HEK293T (cell line): Measurements from ENCODE around the gene ATP10A.

ENCODE experiments used
- CTCF ChIA-PET: fragments of 350-600 bp; formaldehyde crosslinking; extraction: SDS; loops from one replicate; lab custom pipeline; 2021; ENCODE audit warnings: antibody characterized with exemption, inconsistent platforms; lab: Yijun Ruan, JAX
- POLR2A ChIA-PET: fragments of 350-600 bp; formaldehyde crosslinking; extraction: SDS; loops from one replicate; lab custom pipeline; 2020; ENCODE audit warnings: antibody characterized with exemption, inconsistent platforms; lab: Yijun Ruan, JAX
- DNase-seq: peaks from one replicate; pipeline ENCODE4 v3.0.0; 2012; ENCODE audit warnings: mixed read lengths; ENCODE audit errors: extremely low spot score
- ARNT ChIP-seq: fragments of 450-650 bp; IDR thresholded peaks from 2 replicates; pipeline ENCODE4 v1.6.1; 2017; ENCODE audit warnings: mild to moderate bottlenecking
- BHLHE40 ChIP-seq: fragments of 450-650 bp; IDR thresholded peaks from 2 replicates; pipeline ENCODE4 v1.6.1; 2016; ENCODE audit warnings: mild to moderate bottlenecking, moderate library complexity, borderline replicate concordance
- CTBP1 ChIP-seq: fragments of 450-650 bp; IDR thresholded peaks from 2 replicates; pipeline ENCODE4 v1.6.1; 2016; ENCODE audit warnings: borderline replicate concordance
- ELF4 ChIP-seq: fragments of 450-650 bp; IDR thresholded peaks from 2 replicates; pipeline ENCODE4 v1.6.1; 2017; ENCODE audit warnings: antibody characterized with exemption
- FOXA1 ChIP-seq: fragments of 450-650 bp; IDR thresholded peaks from 2 replicates; pipeline ENCODE4 v1.6.1; 2016; ENCODE audit warnings: mild to moderate bottlenecking
- FOXK2 ChIP-seq: fragments of 450-650 bp; IDR thresholded peaks from 2 replicates; pipeline ENCODE4 v1.6.1; 2016; ENCODE audit warnings: mild to moderate bottlenecking
- FOXM1 ChIP-seq: fragments of 450-650 bp; IDR thresholded peaks from 2 replicates; pipeline ENCODE4 v1.6.1; 2017; ENCODE audit warnings: mild to moderate bottlenecking, borderline replicate concordance
- HDGF ChIP-seq: fragments of 450-650 bp; IDR thresholded peaks from 2 replicates; pipeline ENCODE4 v1.6.1; 2017; ENCODE audit warnings: antibody characterized with exemption, borderline replicate concordance
- L3MBTL2 ChIP-seq: fragments of 450-650 bp; conservative IDR thresholded peaks from 2 replicates; pipeline ENCODE4 v1.6.1; 2016; ENCODE audit warnings: mild to moderate bottlenecking
- LEF1 ChIP-seq: fragments of 450-650 bp; IDR thresholded peaks from 2 replicates; pipeline ENCODE4 v1.6.1; 2017; ENCODE audit warnings: mild to moderate bottlenecking, borderline replicate concordance
- NFRKB ChIP-seq: fragments of 450-650 bp; IDR thresholded peaks from 2 replicates; pipeline ENCODE4 v1.6.1; 2016; ENCODE audit warnings: mild to moderate bottlenecking, moderate library complexity
- SP1 ChIP-seq: fragments of 450-650 bp; IDR thresholded peaks from 2 replicates; pipeline ENCODE4 v1.6.1; 2017
- SUZ12 ChIP-seq: fragments of 450-650 bp; IDR thresholded peaks from 2 replicates; pipeline ENCODE4 v1.6.1; 2016; ENCODE audit warnings: mild to moderate bottlenecking
- TARDBP ChIP-seq: fragments of 450-650 bp; IDR thresholded peaks from 2 replicates; pipeline ENCODE4 v1.6.1; 2016
- ZNF384 ChIP-seq: fragments of 450-650 bp; IDR thresholded peaks from 2 replicates; pipeline ENCODE4 v1.6.1; 2016
- TF ChIP-seq, protein P1 (sequence below): fragments of 450-650 bp; IDR thresholded peaks from 2 replicates; pipeline ENCODE4 v1.6.1; 2016

ATP10A gene

DNA sequence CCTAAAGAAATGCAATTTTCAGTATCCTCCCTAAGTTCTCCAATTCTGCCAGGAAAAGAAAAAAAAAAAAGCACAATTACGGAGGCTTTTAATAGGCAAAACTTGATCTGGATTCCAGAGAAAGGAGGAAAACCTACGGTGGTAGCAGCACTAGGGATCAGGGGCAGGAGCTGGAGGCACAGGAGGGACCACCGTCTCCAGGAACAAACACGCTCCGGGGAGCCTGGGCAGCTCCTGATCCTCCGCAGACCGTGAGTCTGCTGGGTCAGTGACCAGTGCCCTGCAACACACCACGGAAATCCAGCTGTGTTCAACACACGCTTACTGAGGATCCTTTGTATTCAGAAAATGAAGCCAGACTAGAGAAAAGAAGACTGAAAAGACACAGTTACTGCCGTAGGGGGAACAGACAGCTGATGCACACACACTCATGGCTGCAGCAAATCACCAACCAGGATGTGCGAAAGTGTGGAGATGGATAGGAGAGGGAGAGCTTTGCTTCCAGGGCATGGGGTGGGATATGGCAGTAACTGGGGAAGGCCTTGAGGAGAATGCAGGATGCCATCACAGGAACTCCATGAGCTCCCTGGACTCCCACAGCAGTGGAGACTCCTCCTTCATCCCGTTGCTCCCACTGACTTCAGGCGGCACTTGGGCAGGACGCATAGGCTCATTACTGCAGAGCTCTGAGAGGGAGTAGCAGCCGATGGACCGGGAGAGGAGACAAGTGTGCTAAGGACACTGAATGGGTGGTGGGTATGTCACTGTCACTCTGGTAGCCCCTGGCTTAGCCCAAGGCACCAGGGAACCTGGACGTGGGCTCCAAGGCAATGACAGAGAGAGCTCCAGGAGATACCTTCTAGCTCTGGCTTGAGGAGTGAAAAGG, 167.0 kb downstream of the ATP10A start:
- no peak for DNase-seq
- TF ChIP-seq SUZ12 (no peak), NFRKB (no peak), TARDBP (no peak), ELF4 (no peak)
- POLR2A ChIA-PET: no interaction called here
- CTCF ChIA-PET: interaction anchor here (0.6 to 2.2 kb wide), 2 partner anchors 10 to 14 kb away, joined by 4 to 9 read pairs; no protein-coding TSS in a partner anchor

DNA sequence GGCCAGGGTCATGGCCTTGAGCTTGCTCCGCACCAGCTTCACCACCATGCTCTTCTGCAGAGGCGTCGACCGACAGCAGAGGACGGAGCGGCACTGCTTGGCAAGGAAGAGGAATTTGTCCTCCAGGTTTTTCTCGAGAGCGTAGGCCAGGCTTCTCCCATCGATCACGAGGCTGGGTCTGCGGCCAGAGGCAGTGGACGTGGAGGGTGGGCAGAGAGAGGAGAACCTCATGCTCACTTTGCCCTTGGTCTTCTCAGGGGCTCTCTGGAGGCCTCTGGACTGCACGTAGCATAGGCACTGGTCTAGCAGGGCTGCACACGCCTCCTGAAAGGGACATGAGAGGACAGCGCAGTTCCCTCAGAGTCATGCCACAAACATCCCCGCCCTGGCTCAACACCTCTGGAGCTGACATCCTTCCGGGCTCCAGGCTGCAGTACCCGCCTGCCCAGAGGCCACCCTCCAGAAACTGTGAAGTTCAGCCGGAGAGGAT, 168.3 kb downstream of the ATP10A start:
- CTCF ChIA-PET: interaction anchor here (0.5 to 0.6 kb wide), 2 partner anchors 183 to 239 kb away, joined by 3 to 4 read pairs; no protein-coding TSS in a partner anchor
- TF ChIP-seq FOXK2 (no peak), HDGF (no peak), ELF4 (no peak)
- DNase-seq: no peak
- POLR2A ChIA-PET: no interaction called here

- ChIA-PET POLR2A (interaction anchor here (1.0 kb wide), 1 partner anchor 401 kb away, joined by 4 read pairs; no protein-coding TSS in a partner anchor), CTCF (interaction anchor here (0.5 to 0.6 kb wide), 2 partner anchors 184 to 240 kb away, joined by 3 to 4 read pairs; no protein-coding TSS in a partner anchor)
- TF ChIP-seq L3MBTL2 (no peak), TARDBP (no peak), FOXA1 (no peak), ELF4 (no peak), CTBP1 (no peak), FOXM1 (no peak), ZNF384 (no peak), FOXK2 (no peak), BHLHE40 (no peak), ARNT (no peak), SP1 (no peak), HDGF (no peak), NFRKB (no peak), SUZ12 (no peak)
- TF ChIP-seq, protein P1, sequence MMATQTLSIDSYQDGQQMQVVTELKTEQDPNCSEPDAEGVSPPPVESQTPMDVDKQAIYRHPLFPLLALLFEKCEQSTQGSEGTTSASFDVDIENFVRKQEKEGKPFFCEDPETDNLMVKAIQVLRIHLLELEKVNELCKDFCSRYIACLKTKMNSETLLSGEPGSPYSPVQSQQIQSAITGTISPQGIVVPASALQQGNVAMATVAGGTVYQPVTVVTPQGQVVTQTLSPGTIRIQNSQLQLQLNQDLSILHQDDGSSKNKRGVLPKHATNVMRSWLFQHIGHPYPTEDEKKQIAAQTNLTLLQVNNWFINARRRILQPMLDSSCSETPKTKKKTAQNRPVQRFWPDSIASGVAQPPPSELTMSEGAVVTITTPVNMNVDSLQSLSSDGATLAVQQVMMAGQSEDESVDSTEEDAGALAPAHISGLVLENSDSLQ: no peak
- DNase-seq: no peak
These were observed 168.9 kb downstream of the ATP10A start for GRCh38 chr15:25694239-25694584.

DNA sequence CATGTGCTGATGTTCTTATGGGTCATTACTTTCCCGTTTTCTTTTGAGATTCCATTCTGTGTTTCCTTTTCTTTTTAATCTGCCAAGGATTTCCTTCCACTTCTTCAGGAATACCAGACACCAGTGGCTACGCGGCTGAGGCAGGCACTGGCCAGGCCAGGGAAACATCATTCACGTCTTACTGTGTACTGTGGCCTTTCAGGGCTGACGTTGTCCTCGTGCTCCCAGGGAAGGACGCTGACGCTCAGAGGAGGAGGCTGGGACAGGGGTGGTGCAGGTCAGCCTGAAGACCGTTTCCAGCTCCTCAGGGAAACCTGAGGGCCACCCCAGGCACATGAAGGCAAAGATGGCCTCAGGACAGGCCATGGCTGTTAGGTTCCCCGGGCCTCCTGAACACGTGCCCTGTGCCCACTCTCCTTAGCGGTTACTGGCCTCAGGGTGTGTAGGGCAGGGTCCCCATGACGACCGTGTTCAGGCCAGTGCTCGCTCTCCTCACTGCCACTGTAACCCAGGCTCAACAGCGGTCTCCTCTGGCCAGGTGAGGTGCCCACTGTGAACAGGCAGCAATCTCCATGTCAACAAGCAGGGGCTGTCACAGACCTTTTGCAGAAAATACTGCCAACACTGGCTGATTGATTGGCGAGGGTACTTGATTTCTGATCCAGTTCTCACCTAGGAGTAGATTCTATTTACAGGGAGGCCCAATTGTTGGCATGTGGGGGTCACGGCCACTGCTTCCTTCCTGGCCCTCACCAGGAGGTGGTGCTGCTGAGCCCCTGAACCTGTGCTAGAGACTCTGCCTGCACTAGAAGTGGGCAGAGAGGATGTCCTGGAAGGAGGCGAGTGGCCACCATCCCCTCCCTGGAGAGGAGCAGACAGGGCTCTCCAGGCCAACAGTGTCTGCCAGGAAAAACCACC, 169.5 kb downstream of the ATP10A start:
- POLR2A ChIA-PET: interaction anchor here (1.0 kb wide), 1 partner anchor 402 kb away, joined by 4 read pairs; no protein-coding TSS in a partner anchor
- TF ChIP-seq L3MBTL2 (no peak), FOXK2 (no peak), TARDBP (no peak), FOXA1 (no peak), NFRKB (no peak), ARNT (no peak), FOXM1 (no peak), SUZ12 (no peak), LEF1 (no peak), ZNF384 (no peak), ELF4 (no peak), HDGF (no peak), CTBP1 (no peak), BHLHE40 (no peak), SP1 (no peak)
- TF ChIP-seq, protein P1: no peak
- CTCF ChIA-PET: no interaction called here
- DNase-seq: peak; percentile 8

- no peak for TF ChIP-seq FOXK2
- no peak for DNase-seq
- ChIA-PET CTCF (interaction anchor here (0.6 kb wide), 1 partner anchor 404 kb away, joined by 3 read pairs; no protein-coding TSS in a partner anchor), POLR2A (no interaction called here)
These were observed 171.3 kb downstream of the ATP10A start for GRCh38 chr15:25691544-25692430.
